HepG2 (cell line): ENCODE measurements around the gene TMEM86B. TPM values are rescaled to one million over a fixed set of nuclear protein-coding genes. Genes with fewer than 3 reads are reported as not detected.

ENCODE experiments used
- ATAC-seq: fragments of 200-7000 bp; cut with Tn5 transposase; 3 replicates; pipeline ENCODE4 v1.9.1; 2020; ENCODE audit warnings: mild to moderate bottlenecking, moderate library complexity
- Bru-seq: library from RNA; stranded (reverse); fragments of 400-500 nt; gene quantifications from one replicate; lab custom pipeline; 2021; lab: Mats Ljungman, UMichigan
- BruChase-seq, 2 experiments: library from RNA; stranded (reverse); fragments of 400-500 nt; gene quantifications; one replicate each; lab custom pipeline; 2021; lab: Mats Ljungman, UMichigan
- BruUV-seq: library from RNA; stranded (reverse); fragments of 400-500 nt; replicated peaks from 2 replicates; lab custom pipeline; 2021; lab: Mats Ljungman, UMichigan
- CTCF ChIA-PET: fragments of 300-600 bp; formaldehyde crosslinking; extraction: SDS; loops from one replicate; lab custom pipeline; 2021; ENCODE audit warnings: low total read pairs, inconsistent platforms, low intra/inter-chr PET ratio; lab: Yijun Ruan, JAX
- POLR2A ChIA-PET: fragments of 350-600 bp; sonication (Branson Sonifier 250); formaldehyde crosslinking; loops from one replicate; lab custom pipeline; 2020; ENCODE audit warnings: antibody characterized with exemption, inconsistent platforms; lab: Yijun Ruan, JAX
- DNase-seq: peaks from one replicate; pipeline ENCODE4 v3.0.0-alpha.2; 2015; ENCODE audit warnings: low spot score
- FAIRE-seq: peaks from 3 replicates; lab custom pipeline; 2011; peaks lifted over from hg19 to GRCh38; lab: Jason Lieb, UNC
- H2AFZ ChIP-seq: one replicate; pipeline ENCODE4 v1.6.1; 2011; ENCODE audit warnings: low read length, inconsistent platforms
- H3K27ac ChIP-seq: fragments of 300-600 bp; 3 replicates; pipeline ENCODE4 v1.8.0; 2011; ENCODE audit warnings: mixed run types, mild to moderate bottlenecking, mixed read lengths, low read length, inconsistent platforms; ENCODE audit not compliant: insufficient read depth; ENCODE audit errors: extremely low read length
- H3K27me3 ChIP-seq, 2 experiments: fragments of 200-600 bp in 1 of 2; 2 replicates in 1 of 2; 3 replicates in 1 of 2; pipeline versions ENCODE4 v1.6.0 to v1.8.0; 2011; ENCODE audit warnings: low read length in 2 of 2, mild to moderate bottlenecking in 2 of 2, moderate library complexity in 2 of 2, inconsistent platforms in 1 of 2; ENCODE audit not compliant: insufficient read depth in 2 of 2, control insufficient read depth in 1 of 2
- H3K36me3 ChIP-seq, 2 experiments: fragments of 200-600 bp in 1 of 2; replicated peaks in 1 of 2; 2 replicates in 1 of 2; 3 replicates in 1 of 2; pipeline versions ENCODE4 v1.5.1 to v1.8.0; 2011; ENCODE audit warnings: low read length in 2 of 2, inconsistent platforms in 1 of 2; ENCODE audit not compliant: insufficient read depth in 2 of 2, control insufficient read depth in 1 of 2
- H3K4me1 ChIP-seq: 2 replicates; pipeline ENCODE4 v1.5.1; 2012; ENCODE audit warnings: low read length, inconsistent platforms; ENCODE audit not compliant: insufficient read depth
- H3K4me2 ChIP-seq: 2 replicates; pipeline ENCODE4 v1.6.0; 2011; ENCODE audit warnings: low read depth, low read length, inconsistent platforms
- H3K4me3 ChIP-seq, 3 experiments: fragments of 200-600 bp in 1 of 3; sonication (generic), shearing (Covaris generic) in 1 of 3; replicated peaks in 1 of 3; 2 replicates each; pipeline ENCODE4 v1.5.1; 2011 to 2016; ENCODE audit warnings: low read length in 3 of 3, inconsistent platforms in 2 of 3, low read depth in 2 of 3, mild to moderate bottlenecking in 2 of 3, control low read depth in 1 of 3, mixed read lengths in 1 of 3; ENCODE audit not compliant: insufficient read depth in 1 of 3
- H3K79me2 ChIP-seq: one replicate; pipeline ENCODE4 v1.6.1; 2011; ENCODE audit warnings: low read length, inconsistent platforms; ENCODE audit not compliant: insufficient read depth
- H3K9ac ChIP-seq: 2 replicates; pipeline ENCODE4 v1.6.0; 2011; ENCODE audit warnings: mild to moderate bottlenecking, low read depth, low read length, inconsistent platforms; ENCODE audit not compliant: insufficient read depth
- H3K9me3 ChIP-seq: 2 replicates; pipeline ENCODE4 v1.5.1; 2012; ENCODE audit warnings: mild to moderate bottlenecking, low read length
- H4K20me1 ChIP-seq: 2 replicates; pipeline ENCODE4 v1.6.0; 2011; ENCODE audit warnings: inconsistent platforms, mild to moderate bottlenecking, low read length, moderate library complexity; ENCODE audit not compliant: insufficient read depth
- DR1 ChIP-seq: sonication (generic); formaldehyde crosslinking; IDR thresholded peaks from 2 replicates; pipeline ENCODE4 v1.8.0; 2021; ENCODE audit warnings: mild to moderate bottlenecking, missing genetic modification reagents, inconsistent platforms
- FOXK2 ChIP-seq: fragments of 450-650 bp; IDR thresholded peaks from 2 replicates; pipeline ENCODE4 v1.6.1; 2016
- IKZF4 ChIP-seq: sonication (generic); formaldehyde crosslinking; IDR thresholded peaks from 2 replicates; pipeline ENCODE4 v1.5.1; 2020; ENCODE audit warnings: borderline replicate concordance, mild to moderate bottlenecking, low read depth, missing genetic modification reagents; ENCODE audit errors: not compliant biosample characterization
- JUNB ChIP-seq: sonication (generic); formaldehyde crosslinking; IDR thresholded peaks from 2 replicates; pipeline ENCODE4 v1.8.0; 2022; ENCODE audit warnings: missing genetic modification reagents, mild to moderate bottlenecking, borderline replicate concordance
- PLRG1 ChIP-seq: fragments of 450-650 bp; conservative IDR thresholded peaks from 2 replicates; pipeline ENCODE4 v1.6.1; 2016
- PRPF4 ChIP-seq: fragments of 200-400 bp; formaldehyde crosslinking; IDR thresholded peaks from 2 replicates; pipeline ENCODE4 v1.6.1; 2016; ENCODE audit warnings: low read length, low read depth; ENCODE audit not compliant: poor library complexity, severe bottlenecking
- STAT5B ChIP-seq: sonication (generic); formaldehyde crosslinking; IDR thresholded peaks from 2 replicates; pipeline ENCODE4 v1.4.0; 2020; ENCODE audit warnings: missing genetic modification reagents
- ZFP37 ChIP-seq: sonication (generic); formaldehyde crosslinking; IDR thresholded peaks from 2 replicates; pipeline ENCODE4 v1.4.0; 2020; ENCODE audit warnings: missing genetic modification reagents, borderline replicate concordance
- ZNF260 ChIP-seq: sonication (generic); formaldehyde crosslinking; IDR thresholded peaks from 2 replicates; pipeline ENCODE4 v1.4.0; 2020; ENCODE audit warnings: missing genetic modification reagents, low read depth, mild to moderate bottlenecking, borderline replicate concordance
- ZNF777 ChIP-seq: sonication (generic); formaldehyde crosslinking; IDR thresholded peaks from 2 replicates; pipeline ENCODE4 v1.4.0; 2020; ENCODE audit warnings: missing genetic modification reagents
- WGBS: methylation state at CpG from one replicate; pipeline ENCODE4 v1.1.6; 2017; ENCODE audit warnings: low lambda C conversion rate; 5-methylcytosine and 5-hydroxymethylcytosine counted together
- in situ Hi-C: cut with HindIII; loops from 2 replicates; pipeline ENCODE4 v1.10.0; 2017; ENCODE audit warnings: low pct_unique_long_range_greater_than_20kb; ENCODE audit not compliant: extremely low pct_ligation_motif_present
- intact Hi-C: fragments of 100-400 bp; cut with micrococcal nuclease; formaldehyde crosslinking; loops from one replicate; pipeline ENCODE4 v1.10.0; 2022; ENCODE audit not compliant: unreplicated experiment
- long read RNA-seq, 2 experiments: library from RNA in 1 of 2; library from polyadenylated mRNA in 1 of 2; stranded (forward) in 1 of 2; unstranded in 1 of 2; transcript quantifications; one replicate each; pipeline ENCODE4 v2.0.0, GENCODE V29; 2019 to 2022
- polyA minus RNA-seq, 3 experiments: library from RNA; depleted of rRNA, polyadenylated mRNA; stranded (reverse); fragments of >200 nt; gene quantifications; 2 replicates each; pipeline ENCODE4 v1.2.3, GENCODE V29; 2011; ENCODE audit warnings: low replicate concordance in 1 of 3
- polyA plus RNA-seq, 8 experiments: library from polyadenylated mRNA; depleted of rRNA in 3 of 8; stranded (reverse) in 7 of 8; unstranded in 1 of 8; fragments of >200 nt; fragmentation: Illumina TruSeq in 4 of 8; extraction: Trizol in 4 of 8; gene quantifications; 2 replicates each; pipeline versions ENCODE4 v1.2.1 to v1.2.3, GENCODE V29; 2011 to 2016; ENCODE audit warnings: low read depth in 4 of 8, missing spikeins in 1 of 8, mixed read lengths in 1 of 8; ENCODE audit not compliant: insufficient read depth in 1 of 8
- total RNA-seq, 5 experiments: library from RNA; depleted of rRNA; stranded (reverse); fragments of >200 nt; fragmentation: Illumina TruSeq; extraction: Trizol; gene quantifications; 2 replicates each; pipeline ENCODE4 v1.2.3, GENCODE V29; 2016; ENCODE audit warnings: low read depth in 1 of 5
- TF ChIP-seq, protein P1 (sequence below): sonication (generic); formaldehyde crosslinking; IDR thresholded peaks from 2 replicates; pipeline ENCODE4 v1.4.0; 2020; ENCODE audit warnings: missing genetic modification reagents
- TF ChIP-seq, protein P2 (sequence below), 2 experiments: sonication (generic) in 1 of 2; formaldehyde crosslinking in 1 of 2; IDR thresholded peaks; 2 replicates each; pipeline versions ENCODE4 v1.4.0 to v1.6.1; 2018 to 2020; ENCODE audit warnings: missing genetic modification reagents in 2 of 2, borderline replicate concordance in 1 of 2, low read depth in 1 of 2, mild to moderate bottlenecking in 1 of 2, missing biosample characterization in 1 of 2

TMEM86B gene, protein sequence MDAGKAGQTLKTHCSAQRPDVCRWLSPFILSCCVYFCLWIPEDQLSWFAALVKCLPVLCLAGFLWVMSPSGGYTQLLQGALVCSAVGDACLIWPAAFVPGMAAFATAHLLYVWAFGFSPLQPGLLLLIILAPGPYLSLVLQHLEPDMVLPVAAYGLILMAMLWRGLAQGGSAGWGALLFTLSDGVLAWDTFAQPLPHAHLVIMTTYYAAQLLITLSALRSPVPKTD
- total RNA-seq (2016; rRNA removed; fragmentation: Illumina TruSeq; extraction: Trizol): 6.0 and 9.6 TPM in 2 replicates
- 9.6 and 12.1 TPM in 2 replicates for total RNA-seq (2016; cell fraction: cytosol; rRNA removed; fragmentation: Illumina TruSeq; extraction: Trizol; ENCODE audit: low read depth)
- 6.1 and 10.1 TPM in 2 replicates for total RNA-seq (2016; cell fraction: insoluble cytoplasmic fraction; rRNA removed; fragmentation: Illumina TruSeq; extraction: Trizol)
- 13.1 and 18.6 TPM in 2 replicates for total RNA-seq (2016; cell fraction: membrane; rRNA removed; fragmentation: Illumina TruSeq; extraction: Trizol)
- 7.1 and 10.0 TPM in 2 replicates for total RNA-seq (2016; cell fraction: nucleus; rRNA removed; fragmentation: Illumina TruSeq; extraction: Trizol)
- 7.7 and 10.7 TPM in 2 replicates for polyA plus RNA-seq (2011; rRNA removed)
- 6.2 and 9.1 TPM in 2 replicates for polyA plus RNA-seq (2011; cell fraction: cytosol; rRNA removed)
- 66.7 and 95.0 TPM in 2 replicates for polyA plus RNA-seq (2011; cell fraction: nucleus; rRNA removed)
- 16.2 and 16.6 TPM in 2 replicates for polyA plus RNA-seq (2012)
- 22.1 and 25.3 TPM in 2 replicates for polyA plus RNA-seq (2016; cell fraction: cytosol; fragmentation: Illumina TruSeq; extraction: Trizol; ENCODE audit: low read depth)
- 8.1 and 13.8 TPM in 2 replicates for polyA plus RNA-seq (2016; cell fraction: insoluble cytoplasmic fraction; fragmentation: Illumina TruSeq; extraction: Trizol; ENCODE audit: low read depth)
- 27.2 and 29.7 TPM in 2 replicates for polyA plus RNA-seq (2016; cell fraction: membrane; fragmentation: Illumina TruSeq; extraction: Trizol; ENCODE audit: low read depth)
- polyA plus RNA-seq (2016; cell fraction: nucleus; fragmentation: Illumina TruSeq; extraction: Trizol; ENCODE audit: insufficient read depth, low read depth): 36.9 and 38.1 TPM in 2 replicates
- 1.9 and 14.4 TPM in 2 replicates for polyA minus RNA-seq (2011; rRNA and poly(A)+ RNA removed; ENCODE audit: low replicate concordance)
- 2.9 and 3.2 TPM in 2 replicates for polyA minus RNA-seq (2011; cell fraction: cytosol; rRNA and poly(A)+ RNA removed)
- 7.1 and 7.8 TPM in 2 replicates for polyA minus RNA-seq (2011; cell fraction: nucleus; rRNA and poly(A)+ RNA removed)
- percentile 66 among the genes with signal in this experiment for Bru-seq, nascent RNA
- BruChase-seq, experiment 1, labeled RNA remaining after a 6-hour chase: percentile 90 among the genes with signal in this experiment
- BruChase-seq, experiment 2, labeled RNA remaining after a 2-hour chase: percentile 83 among the genes with signal in this experiment
- long read RNA-seq, experiment 1, transcript TMEM86B-203 (2 exons, 1,508 nt): minor isoform, 5 of 27 reads
- long read RNA-seq, experiment 1, transcript TMEM86B-201 (3 exons, 1,637 nt): major isoform, 19 of 27 reads
- long read RNA-seq, experiment 1, partial matches to known transcripts: 0 of 27 reads
- long read RNA-seq, experiment 1, other reads (novel, unspliced or antisense): 3 of 27 reads
- long read RNA-seq, experiment 2, transcript TMEM86B-201 (3 exons, 1,637 nt): minor isoform, 9 of 24 reads
- long read RNA-seq, experiment 2, transcript TMEM86B-203 (2 exons, 1,508 nt): major isoform, 13 of 24 reads
- long read RNA-seq, experiment 2, partial matches to known transcripts: 0 of 24 reads
- long read RNA-seq, experiment 2, other reads (novel, unspliced or antisense): 0 of 24 reads

DNA sequence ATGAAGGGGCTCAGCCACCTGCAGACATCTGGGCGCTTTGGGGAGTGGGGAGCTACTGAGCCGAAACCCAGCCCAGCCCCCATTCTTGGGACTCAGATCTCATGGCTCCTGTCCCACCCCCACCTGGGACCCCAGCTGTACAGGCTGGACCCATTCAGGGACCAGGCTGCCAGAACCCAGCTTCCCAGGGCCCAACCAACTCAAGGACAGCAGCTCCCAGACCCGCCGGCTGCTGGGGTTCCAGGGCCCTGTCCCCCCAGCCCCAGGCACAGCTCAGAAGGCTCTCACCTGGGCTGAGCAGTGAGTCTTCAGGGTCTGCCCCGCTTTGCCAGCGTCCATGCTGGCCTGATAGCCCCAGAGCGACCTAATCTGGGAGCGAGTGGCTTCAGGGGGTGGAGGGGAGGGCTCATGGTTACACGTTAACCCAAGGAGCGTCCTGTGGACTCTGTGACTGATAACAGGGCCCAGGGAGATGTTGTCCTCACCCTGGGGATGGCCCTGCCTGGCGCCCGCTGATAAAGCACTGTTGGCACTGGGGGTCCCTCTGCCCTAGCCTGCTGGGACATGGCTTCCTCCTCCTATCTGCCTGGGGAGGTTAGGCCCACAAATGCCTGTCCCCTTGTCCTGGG lies at the start of gene TMEM86B:
Gene TMEM86B, minus strand, starts transcription at position 361 of the 629 bp plus-strand sequence. Its CDS starts 22 bp downstream, at position 339.
- Histone ChIP-seq H3K4me3 (peak within 1 kb of the TSS; percentile 37 to 67 (median 41)), H3K4me1 (peaks cover 71% of the 10 kb centered on the region), H3K27me3 (no peaks in the 10 kb centered on the region), H3K9ac (peak within 1 kb of the TSS; percentile 60), H3K9me3 (no peaks in the 10 kb centered on the region), H2AFZ (no peak within 1 kb of the TSS), H3K79me2 (peaks cover 4% of the 10 kb centered on the region), H3K36me3 (peaks cover 14 to 37% of the 10 kb centered on the region in 2 experiments; a peak in 4 of 5 replicates), H3K27ac (peak within 1 kb of the TSS; percentile 76), H3K4me2 (peak within 1 kb of the TSS; percentile 88), H4K20me1 (no peaks in the 10 kb centered on the region)
- DNase-seq (peak; percentile 88), ATAC-seq (peak; percentile 94), FAIRE-seq (peak; percentile 95)
- WGBS: 0% methylated on average over 7 of the region's 12 CpGs
- BruUV-seq: no TSS peak
- POLR2A ChIA-PET: interaction anchor here (1.1 to 2.3 kb wide), 6 partner anchors 19 to 275 kb away, joined by 3 to 12 read pairs (median 6); partner anchors contain the start of genes PPP6R1, PTPRH and UBE2S
- intact Hi-C loops: no loop called here
- CTCF ChIA-PET: no interaction called here
- in situ Hi-C loops: no loop called here
- TF ChIP-seq ZNF260 (CRISPR knock-in tag) (no peak), IKZF4 (no peak), ZFP37 (CRISPR knock-in tag) (no peak), DR1 (CRISPR knock-in tag) (no peak; the same call in 1 of the 2 replicates), STAT5B (CRISPR knock-in tag) (no peak), ZNF777 (CRISPR knock-in tag) (no peak), FOXK2 (no peak), JUNB (CRISPR knock-in tag) (no peak), PLRG1 (no peak), PRPF4 (no peak)
- TF ChIP-seq, protein P1, sequence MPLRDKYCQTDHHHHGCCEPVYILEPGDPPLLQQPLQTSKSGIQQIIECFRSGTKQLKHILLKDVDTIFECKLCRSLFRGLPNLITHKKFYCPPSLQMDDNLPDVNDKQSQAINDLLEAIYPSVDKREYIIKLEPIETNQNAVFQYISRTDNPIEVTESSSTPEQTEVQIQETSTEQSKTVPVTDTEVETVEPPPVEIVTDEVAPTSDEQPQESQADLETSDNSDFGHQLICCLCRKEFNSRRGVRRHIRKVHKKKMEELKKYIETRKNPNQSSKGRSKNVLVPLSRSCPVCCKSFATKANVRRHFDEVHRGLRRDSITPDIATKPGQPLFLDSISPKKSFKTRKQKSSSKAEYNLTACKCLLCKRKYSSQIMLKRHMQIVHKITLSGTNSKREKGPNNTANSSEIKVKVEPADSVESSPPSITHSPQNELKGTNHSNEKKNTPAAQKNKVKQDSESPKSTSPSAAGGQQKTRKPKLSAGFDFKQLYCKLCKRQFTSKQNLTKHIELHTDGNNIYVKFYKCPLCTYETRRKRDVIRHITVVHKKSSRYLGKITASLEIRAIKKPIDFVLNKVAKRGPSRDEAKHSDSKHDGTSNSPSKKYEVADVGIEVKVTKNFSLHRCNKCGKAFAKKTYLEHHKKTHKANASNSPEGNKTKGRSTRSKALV (CRISPR knock-in tag): 0 out of 2 replicates have a peak, but pooled peaks have one; percentile 3
- TF ChIP-seq, protein P2, sequence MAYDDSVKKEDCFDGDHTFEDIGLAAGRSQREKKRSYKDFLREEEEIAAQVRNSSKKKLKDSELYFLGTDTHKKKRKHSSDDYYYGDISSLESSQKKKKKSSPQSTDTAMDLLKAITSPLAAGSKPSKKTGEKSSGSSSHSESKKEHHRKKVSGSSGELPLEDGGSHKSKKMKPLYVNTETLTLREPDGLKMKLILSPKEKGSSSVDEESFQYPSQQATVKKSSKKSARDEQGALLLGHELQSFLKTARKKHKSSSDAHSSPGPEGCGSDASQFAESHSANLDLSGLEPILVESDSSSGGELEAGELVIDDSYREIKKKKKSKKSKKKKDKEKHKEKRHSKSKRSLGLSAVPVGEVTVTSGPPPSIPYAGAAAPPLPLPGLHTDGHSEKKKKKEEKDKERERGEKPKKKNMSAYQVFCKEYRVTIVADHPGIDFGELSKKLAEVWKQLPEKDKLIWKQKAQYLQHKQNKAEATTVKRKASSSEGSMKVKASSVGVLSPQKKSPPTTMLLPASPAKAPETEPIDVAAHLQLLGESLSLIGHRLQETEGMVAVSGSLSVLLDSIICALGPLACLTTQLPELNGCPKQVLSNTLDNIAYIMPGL (CRISPR knock-in tag; IDR thresholded peaks at IDR 0.05; ENCODE audit: borderline replicate concordance in 1 of 2, low read depth in 1 of 2): no peak; a peak in 2 of 4 replicates
